H1 (cell line): Measurements from ENCODE around the gene DNAJB1. TPM values are rescaled to one million over a fixed set of nuclear protein-coding genes. Genes with fewer than 3 reads are reported as not detected.

Experiments used
- CTCF ChIA-PET: fragments of 300-600 bp; sonication (Branson Sonifier 250); formaldehyde crosslinking; loops from one replicate; lab custom pipeline; 2021; ENCODE audit not compliant: partially characterized antibody; lab: Charles Lee
- POLR2A ChIA-PET: fragments of 300-600 bp; sonication (Branson Sonifier 250); formaldehyde crosslinking; loops from one replicate; lab custom pipeline; 2021; ENCODE audit warnings: inconsistent platforms; ENCODE audit not compliant: partially characterized antibody; lab: Charles Lee
- DNase-seq, 2 experiments: peaks; one replicate each; pipeline versions ENCODE4 v3.0.0 to v3.0.0-alpha.2; 2010 to 2022; ENCODE audit warnings: low spot score in 2 of 2, low read depth in 1 of 2, mixed read lengths in 1 of 2
- FAIRE-seq: peaks from 2 replicates; lab custom pipeline; 2011; peaks lifted over from hg19 to GRCh38; lab: Jason Lieb, UNC
- H2AFZ ChIP-seq: 2 replicates; pipeline ENCODE4 v1.8.1; 2012; ENCODE audit warnings: low read length, inconsistent platforms
- H2AK5ac ChIP-seq: 2 replicates; pipeline ENCODE4 v1.6.1; 2013; ENCODE audit warnings: low read depth, low read length
- H2BK120ac ChIP-seq: replicated peaks from 2 replicates; pipeline ENCODE3; 2013; ENCODE audit warnings: low read depth, low read length, inconsistent platforms
- H2BK12ac ChIP-seq: 2 replicates; pipeline ENCODE4 v1.6.1; 2013; ENCODE audit warnings: low read depth, low read length
- H2BK15ac ChIP-seq: 2 replicates; pipeline ENCODE4 v1.6.1; 2013; ENCODE audit warnings: low read length
- H2BK20ac ChIP-seq: 2 replicates; pipeline ENCODE4 v1.6.1; 2013; ENCODE audit warnings: low read length
- H2BK5ac ChIP-seq: 2 replicates; pipeline ENCODE4 v1.6.1; 2013; ENCODE audit warnings: low read depth, low read length
- H3K14ac ChIP-seq: 2 replicates; pipeline ENCODE4 v1.6.1; 2013; ENCODE audit warnings: inconsistent platforms; ENCODE audit not compliant: insufficient read length
- H3K18ac ChIP-seq: 2 replicates; pipeline ENCODE4 v1.6.1; 2013; ENCODE audit warnings: low read length; ENCODE audit errors: extremely low read depth
- H3K23ac ChIP-seq: 2 replicates; pipeline ENCODE4 v1.6.1; 2013; ENCODE audit warnings: inconsistent platforms; ENCODE audit not compliant: insufficient read length
- H3K23me2 ChIP-seq: 2 replicates; pipeline ENCODE4 v1.6.1; 2013; ENCODE audit warnings: low read depth, low read length
- H3K27ac ChIP-seq: 2 replicates; pipeline ENCODE4 v1.6.1; 2011; ENCODE audit warnings: low read depth, low read length, inconsistent platforms
- H3K27me3 ChIP-seq, 4 experiments: replicated peaks in 1 of 4; 1 replicate in 1 of 4; 2 replicates in 3 of 4; pipeline versions ENCODE4 v1.6.1 to v1.8.1; 2011 to 2013; ENCODE audit warnings: low read length in 3 of 4, mild to moderate bottlenecking in 3 of 4, inconsistent platforms in 2 of 4, mixed read lengths in 2 of 4, moderate library complexity in 1 of 4; ENCODE audit not compliant: control insufficient read depth in 3 of 4, insufficient read depth in 3 of 4; ENCODE audit errors: extremely low read depth in 1 of 4
- H3K36me3 ChIP-seq, 4 experiments: 2 replicates each; pipeline versions ENCODE4 v1.6.1 to v1.8.1; 2011 to 2013; ENCODE audit warnings: mild to moderate bottlenecking in 4 of 4, low read length in 3 of 4, moderate library complexity in 2 of 4, control low read depth in 1 of 4, inconsistent platforms in 1 of 4; ENCODE audit not compliant: insufficient read depth in 4 of 4, control insufficient read depth in 2 of 4
- H3K4ac ChIP-seq: replicated peaks from 2 replicates; pipeline ENCODE3; 2013; ENCODE audit warnings: low read length, low read depth, mixed read lengths, inconsistent platforms; ENCODE audit not compliant: insufficient read length
- H3K4me1 ChIP-seq, 4 experiments: replicated peaks in 1 of 4; 1 replicate in 1 of 4; 2 replicates in 3 of 4; pipeline versions ENCODE4 v1.6.1 to v1.8.1; 2011 to 2013; ENCODE audit warnings: low read length in 3 of 4, inconsistent platforms in 2 of 4, mixed read lengths in 1 of 4; ENCODE audit not compliant: insufficient read depth in 4 of 4, control insufficient read depth in 3 of 4
- H3K4me2 ChIP-seq, 2 experiments: 2 replicates each; pipeline versions ENCODE4 v1.6.1 to v1.8.1; 2011 to 2013; ENCODE audit warnings: low read depth in 2 of 2, low read length in 2 of 2, control low read depth in 1 of 2, inconsistent platforms in 1 of 2, mild to moderate bottlenecking in 1 of 2; ENCODE audit not compliant: insufficient read depth in 1 of 2
- H3K4me3 ChIP-seq, 4 experiments: fragments of 200-600, 300-600 bp in 1 of 4; sonication (generic), shearing (Covaris generic), sonication (Bioruptor Twin) in 1 of 4; 2 replicates each; pipeline versions ENCODE4 v1.5.1 to v1.8.1; 2011 to 2016; ENCODE audit warnings: low read length in 4 of 4, low read depth in 3 of 4, control low read depth in 2 of 4, inconsistent platforms in 2 of 4, mild to moderate bottlenecking in 2 of 4, mixed read lengths in 1 of 4, moderate library complexity in 1 of 4; ENCODE audit not compliant: insufficient read depth in 2 of 4; ENCODE audit errors: extremely low read depth in 1 of 4
- H3K56ac ChIP-seq: replicated peaks from 2 replicates; pipeline ENCODE3; 2013; ENCODE audit warnings: low read depth, mild to moderate bottlenecking, mixed read lengths, low read length, inconsistent platforms; ENCODE audit not compliant: insufficient read length
- H3K79me1 ChIP-seq: 2 replicates; pipeline ENCODE4 v1.6.1; 2013; ENCODE audit warnings: low read depth, low read length, control low read depth
- H3K79me2 ChIP-seq, 2 experiments: 2 replicates each; pipeline versions ENCODE4 v1.6.1 to v1.8.1; 2012 to 2013; ENCODE audit warnings: low read length in 2 of 2, mild to moderate bottlenecking in 2 of 2, inconsistent platforms in 1 of 2; ENCODE audit not compliant: insufficient read depth in 2 of 2, control insufficient read depth in 1 of 2
- H3K9ac ChIP-seq, 4 experiments: replicated peaks in 1 of 4; 1 replicate in 1 of 4; 2 replicates in 3 of 4; pipeline versions ENCODE4 v1.6.1 to v1.8.1; 2011 to 2013; ENCODE audit warnings: low read depth in 3 of 4, low read length in 3 of 4, control low read depth in 2 of 4, mild to moderate bottlenecking in 2 of 4, moderate library complexity in 2 of 4, inconsistent platforms in 1 of 4; ENCODE audit errors: extremely low read depth in 1 of 4
- H3K9me3 ChIP-seq, 2 experiments: 2 replicates each; pipeline versions ENCODE4 v1.6.1 to v1.8.1; 2012 to 2013; ENCODE audit warnings: mild to moderate bottlenecking in 2 of 2, moderate library complexity in 2 of 2, control low read depth in 1 of 2, inconsistent platforms in 1 of 2, low read depth in 1 of 2, low read length in 1 of 2, mixed read lengths in 1 of 2; ENCODE audit not compliant: insufficient read depth in 2 of 2
- H4K20me1 ChIP-seq, 2 experiments: replicated peaks in 1 of 2; 2 replicates each; pipeline versions ENCODE3 to v1.8.1; 2011 to 2013; ENCODE audit warnings: inconsistent platforms in 2 of 2, low read length in 2 of 2, mild to moderate bottlenecking in 1 of 2; ENCODE audit not compliant: insufficient read depth in 2 of 2, control insufficient read depth in 1 of 2
- H4K5ac ChIP-seq: 2 replicates; pipeline ENCODE4 v1.6.1; 2013; ENCODE audit warnings: low read length, low read depth, mixed read lengths, inconsistent platforms; ENCODE audit not compliant: insufficient read length
- H4K8ac ChIP-seq: 2 replicates; pipeline ENCODE4 v1.8.0; 2013; ENCODE audit warnings: mild to moderate bottlenecking, moderate library complexity, low read length, inconsistent platforms; ENCODE audit not compliant: insufficient read depth; ENCODE audit errors: extremely low read depth
- H4K91ac ChIP-seq: replicated peaks from 2 replicates; pipeline ENCODE3; 2013; ENCODE audit warnings: low read length, mixed read lengths, inconsistent platforms; ENCODE audit not compliant: insufficient read length
- GABPA ChIP-seq: IDR thresholded peaks from 2 replicates; pipeline ENCODE4 v1.6.1; 2011; ENCODE audit warnings: mild to moderate bottlenecking, low read length, moderate library complexity, borderline replicate concordance; ENCODE audit not compliant: insufficient read depth
- RBBP5 ChIP-seq: IDR thresholded peaks from 2 replicates; pipeline ENCODE4 v1.7.1; 2012; ENCODE audit warnings: low read depth, mild to moderate bottlenecking, inconsistent platforms, low read length, moderate library complexity, borderline replicate concordance
- SRF ChIP-seq: IDR thresholded peaks from 2 replicates; pipeline ENCODE4 v1.6.1; 2011; ENCODE audit warnings: mild to moderate bottlenecking, low read depth, low read length, moderate library complexity
- TBP ChIP-seq: IDR thresholded peaks from 2 replicates; pipeline ENCODE4 v1.6.1; 2011; ENCODE audit warnings: low read depth, low read length, improper control_type of control experiment
- USF2 ChIP-seq: IDR thresholded peaks from 2 replicates; pipeline ENCODE4 v1.6.1; 2011; ENCODE audit warnings: low read length, improper control_type of control experiment
- WGBS, 2 experiments: shearing (Covaris generic) in 1 of 2; methylation state at CpG; one replicate each; pipeline versions ENCODE4 v1.1.6 to v1.1.7; 2013 to 2015; ENCODE audit warnings: low lambda C conversion rate in 2 of 2, mixed read lengths in 2 of 2, inconsistent platforms in 1 of 2, low coverage in 1 of 2, missing lambda C conversion rate in 1 of 2; ENCODE audit not compliant: insufficient replicate concordance in 2 of 2, insufficient coverage in 1 of 2, insufficient read length in 1 of 2; ENCODE audit errors: extremely low coverage in 1 of 2, missing lambda C conversion rate in 1 of 2; 5-methylcytosine and 5-hydroxymethylcytosine counted together
- polyA plus RNA-seq, 7 experiments: library from polyadenylated mRNA; depleted of rRNA in 3 of 7; stranded (reverse) in 5 of 7; unstranded in 2 of 7; fragments of >200 nt in 5 of 7; fragments of 200-250 nt in 2 of 7; gene quantifications; 1 replicate in 5 of 7; 2 replicates in 1 of 7; 4 replicates in 1 of 7; pipeline versions ENCODE4 v1.2.1 to v1.2.3, GENCODE V29; 2011 to 2013; ENCODE audit warnings: missing spikeins in 2 of 7, mixed read lengths in 2 of 7
- total RNA-seq: library from RNA; stranded (reverse); fragmentation: NEBNext Ultra II Directional; extraction: Animal tissue kit (Norgen Biotek cat#: 25700); gene quantifications from 2 replicates; pipeline ENCODE4 v1.2.1, GENCODE V29; 2021

Gene DNAJB1
- total and polyA plus RNA-seq, 2 of the 8 experiments (the other 6 are each of a cell fraction or from before 2014, with no cell fraction given), result 62.9 to 64.3 TPM

GRCh38 chr19:14567079-14567478, 48.9 kb upstream of the DNAJB1 start:
- FAIRE-seq, result no peak

More at GRCh38 chr19:14567079-14567478, 48.9 kb upstream of the DNAJB1 start:
- ChIA-PET CTCF (interaction anchor here (0.7 to 0.9 kb wide), 2 partner anchors 10 to 157 kb away, joined by 3 to 4 read pairs; no protein-coding TSS in a partner anchor), POLR2A (interaction anchor here (1.0 to 1.2 kb wide), 2 partner anchors 119 to 553 kb away, joined by 3 read pairs; no protein-coding TSS in a partner anchor)
- no peak for TF ChIP-seq GABPA
- no peak for TF ChIP-seq SRF
- TF ChIP-seq TBP, result no peak
- TF ChIP-seq USF2, result no peak
- no peak for TF ChIP-seq RBBP5
- peaks cover 0 to 15% of the 10 kb centered on the region in 2 experiments for H4K20me1 ChIP-seq
- no peak overlapping the region for H2BK12ac ChIP-seq
- H3K4ac ChIP-seq, result no peak overlapping the region
- peaks cover 0 to 24% (median 20%) of the 10 kb centered on the region in 4 experiments; a peak in 6 of 7 replicates for H3K4me1 ChIP-seq
- no peak overlapping the region for H4K5ac ChIP-seq
- no peaks in the 10 kb centered on the region; the same call in none of the 2 replicates for H3K79me1 ChIP-seq
- H3K27ac ChIP-seq, result no peak overlapping the region
- H3K56ac ChIP-seq, result no peak overlapping the region
- H2BK120ac ChIP-seq, result no peak overlapping the region
- no peak overlapping the region for H3K4me3 ChIP-seq
- H3K9me3 ChIP-seq, result no peaks in the 10 kb centered on the region
- no peaks in the 10 kb centered on the region for H3K27me3 ChIP-seq
- no peak overlapping the region for H2BK5ac ChIP-seq
- no peak overlapping the region for H4K91ac ChIP-seq
- no peak overlapping the region for H3K23ac ChIP-seq
- no peak overlapping the region; the same call in 1 of the 2 replicates for H4K8ac ChIP-seq
- H3K79me2 ChIP-seq, result peaks cover 0 to 21% of the 10 kb centered on the region in 2 experiments; a peak in 2 of 4 replicates
- no peak overlapping the region for H2BK20ac ChIP-seq
- H3K4me2 ChIP-seq, result no peak overlapping the region
- no peak overlapping the region for H3K9ac ChIP-seq
- no peak for DNase-seq
- H3K36me3 ChIP-seq, result peaks cover 0 to 16% (median 6%) of the 10 kb centered on the region in 4 experiments; a peak in 3 of 8 replicates
- 93% methylated on average over 11 of the region's 11 CpGs; no CpG with 5 or more reads in 1 of the 2 experiments for WGBS, 2 experiments
- no peak overlapping the region for H3K14ac ChIP-seq
- H3K23me2 ChIP-seq, result no peaks in the 10 kb centered on the region; the same call in 1 of the 2 replicates
- no peak overlapping the region for H3K18ac ChIP-seq
- no peak overlapping the region for H2AK5ac ChIP-seq
- no peak overlapping the region for H2AFZ ChIP-seq
- H2BK15ac ChIP-seq, result no peak overlapping the region
